GM19395 (cell line): ENCODE results near the gene OSBPL2.

Source experiments
- ATAC-seq: cut with Tn5 transposase; IDR thresholded peaks from one replicate; pipeline ENCODE4 v1.9.1; 2021; ENCODE audit warnings: mild to moderate bottlenecking, moderate library complexity; ENCODE audit not compliant: unreplicated experiment

OSBPL2 gene

DNA sequence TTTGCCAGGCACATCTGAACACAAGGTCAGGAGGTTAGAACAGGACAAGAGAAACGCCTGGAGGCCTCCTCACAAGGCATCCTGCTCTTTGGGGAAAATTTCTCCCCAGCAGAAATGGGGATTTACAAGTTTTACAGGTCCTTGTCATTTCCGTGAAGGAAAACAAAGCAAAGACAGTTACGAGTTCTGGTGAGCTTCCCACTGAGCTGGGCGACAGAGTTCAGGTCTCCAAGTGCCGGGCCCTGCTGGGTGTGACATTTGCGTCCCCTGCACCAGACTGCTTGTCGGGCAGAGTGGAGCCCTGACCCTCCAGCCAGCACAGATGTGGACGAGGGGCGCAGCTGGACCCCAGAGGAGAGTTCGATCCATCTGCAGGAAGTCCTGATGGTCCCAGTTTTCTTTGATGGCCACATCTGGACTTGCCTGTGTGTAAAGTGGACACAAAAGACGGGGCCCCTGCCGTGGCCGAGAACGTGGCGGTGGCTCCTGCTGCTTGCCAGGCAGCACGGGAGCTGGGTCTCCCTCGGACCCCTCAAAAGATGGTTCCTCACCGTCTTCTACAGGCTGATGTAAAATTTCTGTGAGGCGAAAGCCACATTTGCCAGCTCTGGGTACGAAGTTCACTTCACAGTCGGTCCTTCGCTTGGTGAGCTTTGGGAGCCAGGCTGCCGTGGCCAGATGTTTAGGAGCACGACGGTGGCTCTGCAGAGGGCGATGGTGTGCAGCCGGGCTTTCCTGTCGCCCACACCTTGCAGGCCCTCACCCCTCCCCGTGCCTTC is 59.3 kb downstream of the OSBPL2 start:
- ATAC-seq: no peak

DNA sequence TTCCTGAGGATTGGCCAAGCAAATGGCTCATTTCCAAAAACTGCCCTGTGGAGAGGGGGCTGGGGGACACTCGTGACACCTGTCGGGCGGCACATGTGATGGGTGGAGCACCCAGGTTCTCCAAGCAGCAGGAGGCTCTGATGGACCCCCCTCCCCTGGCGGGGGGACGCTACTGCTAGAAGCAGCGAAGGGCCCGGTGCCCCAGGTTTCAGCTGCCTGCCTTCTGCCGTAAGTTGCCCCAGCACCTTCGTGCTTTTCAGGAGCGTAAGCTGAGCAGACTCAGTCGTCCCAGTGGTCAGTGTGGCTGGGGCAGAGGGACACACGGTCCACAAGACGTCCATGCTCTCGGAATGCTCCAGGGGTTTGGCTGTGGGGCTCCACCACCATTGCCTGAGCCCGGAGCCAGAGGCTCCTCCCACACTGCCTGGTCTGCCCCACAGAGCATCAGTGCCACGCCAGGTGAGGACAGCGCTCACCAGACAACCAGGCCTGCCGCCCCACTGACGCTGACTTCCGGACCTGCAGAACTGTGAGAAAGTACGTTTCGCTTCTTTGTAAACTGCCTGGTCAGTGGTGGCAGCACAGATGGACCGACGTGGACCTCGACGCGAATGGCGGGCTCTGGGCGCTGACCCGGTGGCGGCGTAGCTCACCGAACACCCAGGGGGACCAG is 60.4 kb downstream of the OSBPL2 start:
- no peak for ATAC-seq

DNA sequence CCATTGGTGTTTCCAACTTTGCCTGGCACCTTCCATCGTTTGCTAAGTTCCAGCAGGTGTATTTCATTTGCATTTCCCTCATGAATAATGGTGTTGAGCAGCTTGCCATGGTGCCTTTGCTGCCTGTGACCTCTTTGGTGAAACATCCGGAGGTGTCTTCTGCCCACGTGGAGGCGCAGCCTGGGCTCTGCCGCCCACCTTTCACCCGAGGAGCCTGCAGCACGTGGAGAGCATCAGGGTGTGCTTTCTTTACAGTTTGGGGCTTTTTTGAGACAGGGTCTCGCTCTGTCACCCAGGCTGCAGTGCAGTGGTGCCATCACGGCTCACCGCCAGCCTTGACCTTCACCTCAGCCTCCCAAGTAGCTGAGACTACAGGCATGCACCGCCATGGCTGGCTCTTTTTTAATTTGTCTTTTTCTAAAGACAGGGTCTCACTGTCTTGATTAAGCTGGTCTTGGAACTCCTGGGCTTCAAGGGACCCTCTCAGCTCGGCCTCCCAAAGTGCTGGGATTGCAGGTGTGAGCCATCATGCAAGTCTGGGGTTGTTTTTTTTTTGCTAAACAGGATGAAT is 61.4 kb downstream of the OSBPL2 start:
- ATAC-seq: no peak

DNA sequence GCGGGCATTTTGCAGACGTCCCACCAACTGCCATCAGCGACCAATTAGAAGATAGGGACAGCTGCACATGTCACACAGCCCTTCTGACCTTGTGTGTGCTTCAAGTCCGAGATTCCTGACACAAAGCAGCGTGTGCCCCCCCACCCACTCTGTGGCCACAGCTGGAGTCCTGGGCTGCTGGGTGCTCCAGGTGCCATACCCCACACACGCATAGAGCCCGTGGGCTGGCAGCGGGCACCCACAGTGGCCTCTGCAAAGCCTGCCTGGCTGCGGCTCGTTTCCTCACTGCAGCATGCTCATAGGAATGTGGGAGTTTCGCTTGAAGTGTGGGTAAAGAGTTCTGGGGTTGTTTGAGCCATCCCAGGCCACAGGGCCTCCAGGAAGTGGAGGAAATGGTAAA is 62.0 kb downstream of the OSBPL2 start:
- ATAC-seq: no peak

DNA sequence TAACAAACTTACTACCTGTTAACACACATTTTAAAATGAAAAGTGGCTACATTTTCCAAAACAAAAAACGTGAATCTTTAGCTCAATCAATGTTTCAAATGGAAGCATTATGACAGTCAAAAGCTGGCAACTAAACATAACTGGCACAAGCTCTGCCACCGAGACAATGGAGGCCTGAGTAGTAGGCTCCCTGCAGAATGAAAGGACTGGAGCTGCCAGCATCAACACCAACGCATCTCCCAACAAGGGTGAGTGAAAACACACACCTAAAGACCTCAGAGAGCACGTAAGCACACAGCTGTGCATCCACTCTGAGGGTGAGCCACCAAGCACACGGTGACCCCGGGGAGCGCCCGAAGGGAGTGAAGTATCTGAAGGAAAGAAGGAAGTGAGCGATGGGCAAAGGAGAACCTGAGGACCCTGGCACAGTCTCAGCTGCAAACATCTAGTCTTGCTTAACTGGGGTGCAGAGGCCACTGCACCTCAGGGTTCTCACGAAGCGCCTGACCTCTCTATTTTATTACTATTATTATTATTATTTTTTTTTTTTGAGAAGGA is 62.9 kb downstream of the OSBPL2 start:
- ATAC-seq: no peak

DNA sequence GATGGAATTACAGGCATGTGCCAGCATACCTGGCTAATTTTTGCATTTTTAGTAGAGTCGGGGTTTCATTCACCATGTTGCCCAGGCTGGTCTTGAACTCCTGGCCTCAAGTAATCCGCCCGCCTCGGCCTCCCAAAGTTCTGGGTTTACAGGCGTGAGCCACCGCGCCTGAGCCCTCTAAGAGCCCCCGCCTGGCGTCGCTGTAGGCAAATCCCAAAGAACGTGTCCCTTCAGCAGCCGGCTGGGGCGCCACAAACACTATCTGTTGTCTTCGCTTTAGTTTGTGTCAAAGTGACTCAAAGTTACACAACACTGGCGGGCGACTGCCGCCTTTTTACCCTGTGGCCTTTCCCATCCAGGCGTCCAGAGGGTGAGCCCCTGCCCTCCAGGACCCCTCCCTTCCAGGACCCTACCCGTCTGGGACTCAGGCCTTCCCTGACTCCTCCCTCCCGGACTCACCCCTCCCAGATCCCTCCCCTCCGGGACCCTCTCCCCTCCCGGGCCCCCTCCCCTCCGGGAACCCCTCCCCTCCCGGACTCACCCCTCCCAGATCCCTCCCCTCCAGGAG is 63.5 kb downstream of the OSBPL2 start:
- peak; percentile 38 for ATAC-seq

DNA sequence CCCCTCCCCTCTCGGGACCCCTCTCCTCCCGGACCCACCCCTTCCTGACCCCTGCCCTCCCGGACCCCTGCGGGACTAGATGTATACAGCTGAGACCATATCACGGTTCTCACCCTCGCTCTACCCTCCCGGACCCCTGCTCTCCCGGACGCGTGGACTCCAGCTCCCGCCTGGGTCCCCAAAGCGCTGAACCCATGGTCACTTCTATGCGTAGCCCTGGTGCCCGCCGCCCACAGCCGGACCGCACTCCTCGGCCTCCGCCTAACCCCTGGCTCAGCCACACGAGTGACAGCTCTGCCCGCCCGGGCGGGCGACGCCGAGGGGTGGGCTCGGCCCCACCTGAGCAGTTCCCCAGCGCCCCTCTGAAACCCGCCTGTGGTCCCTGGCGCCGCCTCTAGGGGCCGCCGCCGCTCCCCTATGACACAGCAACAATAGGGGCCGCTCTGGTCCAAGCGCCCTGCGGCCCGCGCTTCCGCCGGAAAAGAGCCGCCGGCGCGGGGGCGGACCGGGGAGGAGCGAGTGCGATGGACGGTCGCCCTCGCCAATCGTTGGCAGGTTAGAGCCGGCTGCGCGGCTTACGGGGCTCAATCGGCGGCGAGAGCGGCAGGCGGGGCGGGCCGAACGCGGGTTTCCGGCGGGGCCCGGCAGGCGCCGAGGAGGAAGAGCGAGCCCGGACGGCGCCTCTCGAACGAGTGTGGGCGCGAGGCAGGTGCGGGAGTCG is 64.2 kb downstream of the OSBPL2 start, which contains the start of gene ADRM1:
TSS of gene ADRM1 (plus strand) at position 657 of the 721 bp plus-strand sequence. CDS start 572 bp downstream, outside the sequence.
- peak; percentile 74 for ATAC-seq

DNA sequence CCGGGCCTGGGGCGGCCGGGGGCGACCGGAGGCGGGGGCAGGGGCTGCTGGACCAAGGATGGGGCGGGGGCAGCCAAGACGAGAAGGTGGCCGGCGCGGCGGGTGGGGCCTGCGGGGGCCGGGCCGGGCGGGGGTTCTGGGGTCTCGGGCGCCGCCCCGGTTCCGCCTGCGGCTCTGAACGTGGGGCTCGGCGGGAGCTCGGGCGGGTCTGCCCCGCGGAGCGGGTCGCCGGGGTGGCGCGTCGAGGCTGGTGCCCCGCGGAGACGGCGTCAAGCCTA is 64.7 kb downstream of the OSBPL2 start:
- ATAC-seq: no peak

DNA sequence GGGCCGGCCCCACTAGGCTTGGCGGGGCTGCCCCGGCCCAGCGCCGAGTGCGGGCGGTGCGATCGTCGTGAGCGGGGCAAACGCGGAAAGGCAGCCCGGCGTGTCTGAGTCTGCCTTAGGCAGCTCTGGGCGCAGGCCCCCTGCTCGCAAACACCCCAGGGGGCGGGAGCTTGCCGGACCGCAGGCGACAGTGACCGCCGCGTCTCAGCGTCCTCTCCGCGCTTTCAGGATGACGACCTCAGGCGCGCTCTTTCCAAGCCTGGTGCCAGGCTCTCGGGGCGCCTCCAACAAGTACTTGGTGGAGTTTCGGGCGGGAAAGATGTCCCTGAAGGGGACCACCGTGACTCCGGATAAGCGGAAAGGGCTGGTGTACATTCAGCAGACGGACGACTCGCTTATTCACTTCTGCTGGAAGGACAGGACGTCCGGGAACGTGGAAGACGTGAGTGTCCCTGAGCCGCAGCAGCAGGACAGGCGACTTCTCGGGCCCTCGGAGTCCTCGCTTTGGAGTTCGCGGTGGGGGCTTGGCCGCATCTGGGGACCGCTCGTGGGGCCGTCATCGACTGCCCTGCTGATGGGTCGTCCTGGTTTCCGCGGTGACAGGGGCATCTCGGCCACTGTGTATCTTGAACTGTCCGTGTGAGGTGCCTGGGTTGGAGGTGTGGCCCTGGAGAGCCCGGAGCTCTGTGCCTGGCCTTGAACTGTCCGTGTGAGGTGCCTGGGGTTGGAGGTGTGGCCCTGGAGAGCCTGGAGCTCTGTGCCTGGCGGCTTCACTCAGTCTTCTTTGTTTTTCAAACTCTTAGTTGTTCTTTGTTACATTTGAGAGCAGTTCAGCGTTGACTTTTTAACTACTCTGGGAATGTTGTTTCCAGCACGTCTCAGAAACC is 65.3 kb downstream of the OSBPL2 start:
- no peak for ATAC-seq

DNA sequence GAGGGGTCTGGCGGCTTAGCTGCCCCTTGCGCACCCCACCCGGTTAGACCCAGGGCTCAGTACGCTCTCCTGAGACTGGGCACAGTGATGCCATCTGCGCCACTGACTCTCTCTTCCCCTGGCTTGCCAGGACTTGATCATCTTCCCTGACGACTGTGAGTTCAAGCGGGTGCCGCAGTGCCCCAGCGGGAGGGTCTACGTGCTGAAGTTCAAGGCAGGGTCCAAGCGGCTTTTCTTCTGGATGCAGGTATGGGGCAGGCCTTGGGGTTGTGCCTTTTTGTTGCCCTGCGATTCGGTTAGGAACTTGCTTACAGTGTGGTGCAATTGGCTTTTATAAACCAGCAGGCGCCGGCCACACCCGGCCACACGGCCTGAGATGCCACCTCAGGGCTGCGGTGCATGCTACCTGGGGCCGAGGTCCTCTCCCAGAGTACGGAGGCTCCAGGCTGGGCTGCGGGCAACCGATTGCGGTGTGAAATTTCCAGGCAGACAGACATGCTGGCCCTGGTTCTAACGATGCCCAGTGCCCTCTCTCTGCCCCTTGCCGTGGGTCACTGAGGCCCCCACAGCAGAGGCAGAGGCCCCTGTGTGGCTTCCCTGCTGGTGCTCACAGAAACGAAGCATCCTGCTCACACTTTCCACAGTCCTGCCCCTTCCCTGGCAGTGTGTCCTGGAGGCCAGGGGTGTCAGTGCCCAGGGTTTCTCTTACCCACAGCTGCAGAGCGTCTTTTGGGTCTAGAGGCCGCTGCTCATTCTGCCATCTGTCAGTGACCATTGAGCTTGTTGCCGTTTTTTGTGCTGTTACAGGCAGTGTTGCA is 66.2 kb downstream of the OSBPL2 start:
- no peak for ATAC-seq

DNA sequence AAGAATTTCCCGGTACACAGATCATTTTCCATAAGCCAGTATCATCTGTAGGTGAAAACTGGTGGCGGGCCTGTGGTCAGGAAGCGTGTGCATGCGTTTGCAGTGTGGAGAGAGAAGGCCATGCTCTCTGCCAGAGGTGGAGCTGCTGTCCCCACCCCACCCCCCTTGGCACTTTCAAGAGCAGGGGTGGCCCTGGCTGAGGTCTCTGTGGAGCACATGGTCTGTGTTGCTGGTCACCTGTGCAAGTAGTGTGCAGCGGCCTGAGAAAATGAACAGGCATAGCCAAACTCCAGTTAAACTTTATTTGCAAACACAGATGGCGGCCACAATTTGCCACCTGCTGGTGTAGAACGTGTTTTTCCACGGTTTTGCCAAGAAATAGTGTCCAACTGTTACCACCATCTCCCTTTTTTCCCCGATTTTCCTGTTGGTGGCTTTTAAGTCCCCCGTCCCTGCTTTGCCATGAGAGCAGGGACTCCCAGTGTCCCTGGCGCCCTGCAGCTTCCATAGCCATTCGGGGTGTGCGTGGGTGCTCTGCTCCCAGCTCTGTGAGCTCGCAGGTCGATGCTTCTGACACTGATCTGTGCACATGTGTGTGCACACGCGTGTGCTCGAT is 66.9 kb downstream of the OSBPL2 start:
- no peak for ATAC-seq

DNA sequence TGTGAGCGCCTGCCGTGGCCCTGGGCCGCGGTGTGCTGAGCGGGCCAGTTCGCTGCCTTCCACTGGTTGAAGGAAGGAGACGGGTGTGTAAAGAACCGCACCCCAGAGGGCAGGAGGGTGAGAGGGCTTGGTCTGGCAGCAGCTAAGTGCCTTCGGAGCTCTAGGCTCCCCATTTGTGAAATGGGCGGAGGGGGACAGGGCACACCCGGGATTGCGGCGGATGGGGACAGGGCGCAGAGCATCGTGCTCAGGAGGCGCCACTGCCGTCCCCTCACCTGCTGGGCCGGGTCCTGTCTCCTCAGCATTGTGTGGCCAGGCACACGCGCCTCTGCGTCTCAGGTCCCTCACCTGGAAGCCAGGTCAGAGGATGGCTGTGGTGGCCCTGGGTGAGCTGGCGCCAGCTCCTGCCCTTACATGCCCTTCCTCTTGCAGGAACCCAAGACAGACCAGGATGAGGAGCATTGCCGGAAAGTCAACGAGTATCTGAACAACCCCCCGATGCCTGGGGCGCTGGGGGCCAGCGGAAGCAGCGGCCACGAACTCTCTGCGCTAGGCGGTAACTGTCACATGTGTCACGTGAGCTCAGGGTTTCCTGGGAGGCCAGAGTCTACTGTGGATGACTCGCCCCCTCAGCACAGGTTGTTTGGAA is 67.6 kb downstream of the OSBPL2 start:
- ATAC-seq: no peak

DNA sequence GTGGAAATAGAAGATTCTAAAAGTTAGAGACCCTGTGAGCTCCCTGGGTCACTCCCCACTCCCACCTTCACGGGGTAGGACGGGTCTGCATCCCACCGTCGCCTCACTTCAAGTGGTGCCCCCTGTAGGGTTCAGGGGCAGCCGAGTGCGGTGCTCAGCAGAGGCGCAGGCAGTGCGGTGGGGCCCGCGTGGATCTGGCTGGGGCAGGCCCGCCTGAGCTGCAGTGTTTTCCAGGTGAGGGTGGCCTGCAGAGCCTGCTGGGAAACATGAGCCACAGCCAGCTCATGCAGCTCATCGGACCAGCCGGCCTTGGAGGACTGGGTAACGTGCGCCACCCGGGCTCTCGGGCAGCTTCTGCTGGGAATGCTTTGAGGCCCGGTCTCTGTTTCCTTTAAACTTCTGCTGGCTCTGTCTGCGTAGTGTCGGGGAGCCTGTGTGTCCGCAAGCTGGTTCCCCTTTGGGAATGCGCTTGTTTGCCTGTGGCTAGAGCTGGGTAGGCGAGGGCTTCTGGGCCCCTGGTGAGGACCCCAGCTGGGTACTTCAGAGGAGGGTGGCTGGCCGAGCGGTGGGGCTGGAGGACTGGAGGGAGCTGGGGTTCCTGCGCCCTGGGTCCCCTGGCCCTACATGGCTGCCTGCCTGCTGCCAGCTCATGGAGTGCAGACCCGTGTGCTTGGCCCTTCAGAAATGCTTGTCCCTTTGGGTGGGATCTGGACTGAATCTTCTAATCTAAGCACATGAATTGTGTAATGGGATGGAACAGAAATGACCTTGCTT is 68.3 kb downstream of the OSBPL2 start:
- ATAC-seq: no peak

DNA sequence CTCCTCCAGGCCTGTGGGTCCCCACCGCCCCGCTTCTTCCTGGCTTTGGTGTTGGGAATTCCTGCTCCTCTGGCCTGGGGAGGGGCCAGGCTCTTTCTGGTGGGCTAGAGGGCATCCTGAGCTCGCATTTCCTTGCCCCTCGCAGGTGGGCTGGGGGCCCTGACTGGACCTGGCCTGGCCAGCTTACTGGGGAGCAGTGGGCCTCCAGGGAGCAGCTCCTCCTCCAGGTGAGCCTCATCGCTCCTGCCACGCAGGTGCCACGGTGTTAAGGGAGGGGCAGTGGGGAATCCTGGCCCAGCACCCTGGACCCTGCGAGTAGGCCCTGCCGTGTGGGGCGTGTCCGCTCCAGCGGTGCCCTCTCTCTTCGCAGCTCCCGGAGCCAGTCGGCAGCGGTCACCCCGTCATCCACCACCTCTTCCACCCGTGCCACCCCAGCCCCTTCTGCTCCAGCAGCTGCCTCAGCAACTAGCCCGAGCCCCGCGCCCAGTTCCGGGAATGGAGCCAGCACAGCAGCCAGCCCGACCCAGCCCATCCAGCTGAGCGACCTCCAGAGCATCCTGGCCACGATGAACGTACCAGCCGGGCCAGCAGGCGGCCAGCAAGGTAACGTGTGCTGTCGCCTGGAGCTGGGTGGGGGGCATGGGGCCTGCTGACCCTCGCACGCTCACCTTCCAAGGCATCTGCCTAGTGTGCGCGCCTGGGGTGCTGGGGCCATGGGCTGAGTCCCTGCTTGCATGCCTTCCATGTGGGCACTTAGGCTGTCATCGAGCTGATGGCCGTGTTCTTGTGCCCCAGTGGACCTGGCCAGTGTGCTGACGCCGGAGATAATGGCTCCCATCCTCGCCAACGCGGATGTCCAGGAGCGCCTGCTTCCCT is 69.1 kb downstream of the OSBPL2 start:
- ATAC-seq: no peak

DNA sequence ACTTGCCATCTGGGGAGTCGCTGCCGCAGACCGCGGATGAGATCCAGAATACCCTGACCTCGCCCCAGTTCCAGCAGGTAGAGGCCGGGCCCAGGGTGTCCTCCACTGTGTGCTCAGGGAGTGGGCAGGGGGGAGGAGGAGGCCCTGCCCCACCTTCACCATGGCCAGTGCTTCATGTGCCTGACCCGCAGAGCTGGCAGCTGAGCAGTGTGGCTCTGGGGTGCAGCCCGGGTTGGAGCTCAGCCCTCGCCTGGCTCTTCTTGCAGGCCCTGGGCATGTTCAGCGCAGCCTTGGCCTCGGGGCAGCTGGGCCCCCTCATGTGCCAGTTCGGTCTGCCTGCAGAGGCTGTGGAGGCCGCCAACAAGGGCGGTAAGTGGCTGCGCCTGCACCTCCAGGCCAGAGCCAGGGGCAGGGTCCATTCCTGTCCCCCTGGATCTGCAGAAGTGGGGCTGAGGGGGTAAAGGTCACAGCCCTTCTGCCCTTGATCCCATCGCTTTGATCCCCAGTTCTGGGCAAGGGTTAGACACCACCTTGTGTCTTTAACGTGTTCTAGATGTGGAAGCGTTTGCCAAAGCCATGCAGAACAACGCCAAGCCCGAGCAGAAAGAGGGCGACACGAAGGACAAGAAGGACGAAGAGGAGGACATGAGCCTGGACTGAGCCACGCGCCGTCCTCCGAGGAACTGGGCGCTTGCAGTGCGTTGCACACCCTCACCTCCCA is 69.9 kb downstream of the OSBPL2 start:
- ATAC-seq: no peak
